ENCODE data around the gene ZDHHC17.

DNA sequence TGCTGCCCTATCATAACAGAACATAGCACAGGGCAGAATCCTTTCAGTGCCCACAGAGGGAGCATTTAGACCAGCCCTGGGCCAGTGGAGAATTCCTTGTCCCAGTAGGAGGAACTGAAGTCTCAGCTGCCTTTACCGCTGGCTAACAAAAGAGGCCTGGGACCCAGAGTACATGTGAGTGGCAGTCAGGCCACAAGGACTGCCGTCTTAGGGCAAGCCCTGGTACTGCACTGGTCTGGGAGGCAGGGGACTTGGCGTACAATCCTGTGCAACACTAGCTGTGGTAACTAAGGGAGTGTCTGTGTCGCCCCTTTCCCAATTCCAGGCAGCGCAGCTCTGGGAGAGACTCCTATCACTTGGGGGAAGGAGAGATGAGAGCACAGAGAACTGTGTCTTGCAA is 131.9 kb downstream of the ZDHHC17 start:
- TF ChIP-seq GATA2 (IDR thresholded peaks at IDR 0.05; ENCODE audit: low read depth, low read length) (no peak), GATA3 (IDR thresholded peaks at IDR 0.05; ENCODE audit: low read depth, low read length) (no peak)

Measured in SH-SY5Y (cell line).